Measurements from ENCODE around the gene PAFAH2.
A peak's percentile ranks its signal among the peaks of the same experiment; 100 is the strongest.
"Not testable (repeated sequence)": the region's sequence is repeated elsewhere in the genome, so short reads cannot be mapped to it uniquely, and the experiment has no call there.

The PAFAH2 gene

DNA sequence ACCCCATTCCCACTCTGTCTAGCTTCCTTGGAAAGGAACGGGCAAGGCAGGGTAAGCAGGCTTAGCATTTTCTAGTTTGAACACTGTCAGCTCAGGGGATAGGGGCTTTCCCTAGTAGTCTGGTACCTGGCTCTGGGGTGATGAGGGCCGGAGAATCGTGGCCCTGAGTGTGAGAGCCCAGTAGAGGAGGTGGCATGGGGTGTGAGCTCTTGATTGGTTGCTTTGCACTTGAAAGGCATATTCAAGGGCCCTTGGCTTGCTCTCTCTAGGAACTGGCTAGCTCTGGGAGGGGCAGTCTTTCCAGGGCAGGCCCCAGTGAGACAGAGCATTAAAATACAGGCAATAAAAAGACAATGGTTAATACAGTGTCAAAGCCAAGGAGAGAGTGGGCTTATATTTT lies 13.0 kb upstream of the PAFAH2 start:
- no peak for DNase-seq (ENCODE audit: low spot score)

DNA sequence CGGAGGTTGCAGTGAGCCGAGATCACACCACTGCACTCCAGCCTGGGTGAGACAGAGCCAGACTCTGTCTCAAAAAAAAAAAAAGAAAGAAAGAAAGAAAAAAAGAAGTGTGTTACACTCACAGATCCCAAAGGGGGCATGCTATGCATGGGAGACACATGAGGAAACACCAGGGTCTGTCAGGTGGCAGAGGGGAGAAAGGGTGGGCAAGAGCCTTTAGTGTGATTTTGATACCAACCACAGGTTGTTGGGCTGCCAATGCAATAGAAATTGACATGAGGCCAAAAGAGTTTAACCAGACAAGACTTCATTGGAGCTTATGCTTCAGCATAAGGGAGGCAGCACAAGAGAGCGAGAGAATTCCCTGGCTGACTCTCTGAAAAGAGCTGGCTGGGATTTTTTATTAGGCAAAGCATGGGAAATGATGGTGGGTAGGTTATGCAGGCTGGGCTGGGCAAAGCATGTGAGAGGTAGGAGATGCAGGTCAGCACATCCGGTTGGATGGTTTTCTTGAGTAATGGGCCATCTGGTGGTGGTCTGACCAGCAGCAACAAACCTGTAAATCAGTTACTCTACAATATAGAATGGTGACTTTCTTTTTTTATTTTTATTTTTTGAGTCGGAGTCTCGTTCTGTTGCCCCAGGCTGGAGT lies 12.1 kb upstream of the PAFAH2 start:
- DNase-seq (ENCODE audit: low spot score), result no peak

DNA sequence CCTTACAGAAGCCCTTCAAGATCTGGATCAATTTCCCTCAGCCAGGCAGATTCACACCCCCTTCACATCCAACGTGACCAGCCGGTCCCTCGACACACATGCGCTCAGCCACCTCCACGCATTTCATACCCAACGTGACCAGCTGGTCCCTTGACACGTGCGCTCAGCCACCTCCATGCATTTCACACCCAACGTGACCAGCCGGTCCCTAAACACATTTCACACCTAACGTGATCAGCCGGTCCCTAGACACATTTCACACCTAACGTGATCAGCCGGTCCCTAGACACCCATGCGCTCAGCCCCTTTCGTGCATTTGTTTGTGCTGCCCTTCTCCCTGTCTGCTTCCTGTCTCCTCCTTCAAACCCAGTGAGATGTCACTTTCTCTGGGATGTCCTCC lies 8.8 kb upstream of the PAFAH2 start:
- DNase-seq (ENCODE audit: low spot score), result no peak

DNA sequence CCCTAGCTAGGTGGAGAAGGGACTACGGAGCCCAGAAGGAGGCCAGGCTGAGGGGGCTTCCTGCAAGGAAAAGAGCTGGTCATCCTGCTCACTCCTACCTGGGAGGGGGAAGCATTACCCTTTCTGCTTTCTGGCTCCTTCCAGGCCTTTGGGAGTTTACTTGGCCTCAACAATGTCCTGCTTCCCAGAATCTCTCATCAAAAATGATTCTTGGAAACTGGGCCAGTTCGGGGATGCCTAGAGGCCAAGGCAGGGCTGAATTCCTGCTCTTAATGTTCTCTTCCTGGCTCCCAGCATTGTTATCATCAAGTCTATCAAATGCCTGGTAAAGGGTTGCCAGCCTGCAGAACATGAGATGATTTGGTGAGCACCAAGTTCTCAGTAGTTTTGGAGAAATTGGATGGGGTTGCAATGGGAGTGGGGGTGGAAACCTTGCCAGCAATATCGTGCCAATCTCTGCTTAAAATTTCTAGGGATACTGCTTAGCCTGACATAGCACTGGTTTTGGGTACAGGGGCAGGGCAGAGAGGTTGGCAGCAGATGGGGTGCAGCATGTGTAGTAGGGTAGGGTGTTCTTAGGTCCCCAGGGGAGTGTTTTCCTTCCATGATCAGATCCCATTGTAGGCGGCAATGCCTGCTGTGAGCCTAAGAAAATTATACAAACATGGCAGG lies 7.7 kb upstream of the PAFAH2 start:
- DNase-seq (ENCODE audit: low spot score), result no peak

DNA sequence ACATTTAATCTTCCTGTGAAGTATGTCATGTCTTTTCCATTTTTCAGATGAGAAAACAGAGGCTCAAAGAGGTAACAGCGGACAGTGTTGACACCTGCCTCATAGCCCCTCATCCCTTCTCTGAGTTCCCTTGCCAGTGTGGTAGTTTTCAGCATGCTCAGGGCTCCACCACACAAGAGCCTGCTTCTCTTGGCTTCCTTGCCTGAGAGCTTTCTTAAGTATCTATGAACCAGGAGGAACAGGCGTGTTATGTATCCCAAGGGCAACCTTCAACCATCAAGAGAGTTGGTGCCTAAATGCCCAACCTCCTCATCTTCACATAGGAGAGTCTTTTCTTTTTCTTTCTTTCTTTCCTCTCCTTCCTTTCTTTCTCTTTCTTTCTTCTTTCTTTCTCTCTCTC lies 5.9 kb upstream of the PAFAH2 start:
- no peak for DNase-seq (ENCODE audit: low spot score)

DNA sequence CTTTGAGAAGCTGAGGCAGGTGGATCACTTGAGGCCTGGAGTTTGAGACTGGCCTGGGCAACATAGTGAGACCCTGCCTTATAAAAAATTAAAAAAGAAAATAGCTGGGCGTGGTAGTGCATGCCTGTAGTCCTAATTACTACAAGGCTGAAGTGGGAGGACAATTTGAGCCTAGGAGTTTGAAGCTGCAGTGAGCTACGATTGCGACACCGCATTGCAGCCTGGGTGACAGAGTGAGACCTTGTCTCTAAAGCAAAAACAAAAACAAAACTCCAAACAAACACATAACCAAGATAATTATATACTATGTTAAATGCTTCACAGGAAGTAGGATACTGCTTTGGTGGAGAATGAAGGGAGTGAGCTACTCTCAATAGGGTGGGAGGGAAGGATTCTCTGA lies 5.4 kb upstream of the PAFAH2 start:
- no peak for DNase-seq (ENCODE audit: low spot score)

DNA sequence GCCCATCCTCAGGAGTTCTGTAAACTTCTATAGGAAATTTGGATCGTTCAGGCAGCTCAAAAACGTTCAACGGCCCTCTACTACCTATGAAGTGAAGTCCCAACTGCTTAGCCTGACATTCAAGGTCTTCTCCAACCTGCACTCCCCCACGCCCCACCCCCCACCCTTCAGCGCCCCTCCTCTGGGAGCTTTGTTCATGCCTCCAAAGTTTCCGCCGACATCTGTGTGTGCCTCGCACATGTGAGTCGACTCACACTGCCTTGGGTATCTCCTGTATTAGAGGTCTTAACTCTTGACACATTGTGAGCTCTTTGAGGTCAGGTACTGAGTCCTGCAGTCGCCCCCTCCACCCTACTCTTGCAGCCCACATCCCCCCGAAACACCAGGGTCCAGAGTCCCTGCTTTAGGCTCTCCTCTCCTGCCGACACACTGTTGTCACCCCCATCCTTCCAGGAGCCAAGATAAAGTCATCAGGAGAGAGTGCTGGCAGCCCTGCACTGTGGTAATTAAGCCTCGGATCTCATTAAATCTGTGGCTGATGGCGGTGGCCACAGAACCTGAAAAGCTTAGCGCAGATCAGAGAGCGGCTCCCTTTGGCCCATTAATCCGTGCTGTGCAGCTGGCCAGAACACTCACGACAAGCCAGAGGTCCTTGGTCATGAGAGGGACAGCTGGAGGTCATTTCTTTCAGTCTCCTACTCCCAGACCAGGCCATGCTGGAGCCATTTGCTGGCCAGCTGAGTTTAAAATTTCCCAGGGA lies 1.4 kb upstream of the PAFAH2 start:
- no peak for DNase-seq (ENCODE audit: low spot score)

DNA sequence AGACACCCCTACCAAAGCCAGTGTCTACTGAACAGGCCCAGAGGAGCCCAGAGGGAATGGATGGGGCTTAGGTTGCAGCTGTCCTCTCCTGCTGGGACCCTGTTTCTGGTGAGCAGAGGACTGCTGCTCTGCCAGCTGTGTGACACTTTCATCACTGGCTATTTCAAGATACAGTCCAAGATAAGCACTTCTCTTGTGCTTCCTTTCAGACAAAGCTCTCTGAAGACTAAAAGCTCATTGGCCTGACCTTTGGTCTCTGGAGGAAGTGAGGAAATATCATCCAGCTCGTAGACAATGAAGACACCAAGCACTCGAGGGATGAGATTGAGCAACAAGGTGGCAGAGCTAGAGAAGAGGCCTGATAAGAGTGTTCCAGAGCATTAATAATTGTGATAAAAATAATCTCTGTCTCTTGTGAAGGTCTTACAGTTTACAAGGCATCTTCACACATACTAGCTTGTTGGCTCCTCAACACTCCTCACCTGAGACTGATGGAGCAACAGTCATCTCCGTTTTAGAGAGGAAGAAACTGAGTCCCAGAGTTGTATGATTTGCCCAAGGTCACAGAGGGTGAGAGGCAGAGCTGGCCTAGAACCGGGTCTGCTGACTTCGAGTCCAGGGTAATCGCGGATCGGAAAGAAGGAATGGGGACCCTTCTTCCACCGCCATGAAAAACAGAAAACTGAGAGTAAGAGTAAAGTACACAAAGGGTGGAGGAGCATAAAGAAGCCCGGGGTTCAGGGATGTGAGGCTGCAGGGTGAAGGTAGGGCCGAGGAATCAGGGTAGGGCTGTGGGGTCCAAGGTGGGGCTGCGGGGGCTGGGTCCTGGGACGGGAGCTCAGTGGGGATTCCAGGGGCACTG lies 666 bp downstream of the PAFAH2 start:
- peak; percentile 24 for DNase-seq (ENCODE audit: low spot score)

DNA sequence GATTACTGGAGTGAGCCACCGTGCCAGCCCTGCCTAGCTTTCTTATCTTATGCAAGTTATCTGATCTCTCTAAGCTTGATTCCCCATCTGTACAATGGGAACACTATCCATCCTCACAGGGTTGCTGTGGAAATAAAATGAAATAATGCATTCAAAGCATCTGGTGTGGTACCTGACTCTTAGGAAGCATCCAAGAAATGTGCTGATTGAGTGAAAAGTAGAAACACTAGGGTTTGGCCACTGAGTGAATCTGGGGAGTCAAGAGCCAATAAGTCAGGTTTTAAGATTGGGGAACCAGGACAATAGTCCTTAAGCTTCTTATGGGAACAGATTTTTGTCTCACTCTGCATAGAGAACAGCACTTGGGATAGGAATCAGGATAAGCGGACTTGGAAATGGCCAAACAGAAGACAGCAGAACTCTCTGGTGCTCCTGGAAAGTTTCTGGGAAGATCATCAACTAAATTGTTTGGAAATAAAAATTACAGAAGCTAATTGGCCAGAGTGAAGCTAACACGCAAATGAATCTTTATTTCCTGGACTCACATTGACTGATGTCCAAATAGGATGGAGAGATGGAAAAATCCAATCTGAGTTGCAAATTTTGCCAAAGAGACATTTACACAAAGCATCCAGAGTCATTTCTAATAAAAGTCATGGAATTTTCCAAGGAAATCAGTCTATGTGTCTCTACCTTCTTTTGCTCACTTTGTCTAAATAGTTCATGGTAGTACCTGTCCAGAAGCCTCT lies 3.3 kb downstream of the PAFAH2 start:
- DNase-seq (ENCODE audit: low spot score), result no peak

DNA sequence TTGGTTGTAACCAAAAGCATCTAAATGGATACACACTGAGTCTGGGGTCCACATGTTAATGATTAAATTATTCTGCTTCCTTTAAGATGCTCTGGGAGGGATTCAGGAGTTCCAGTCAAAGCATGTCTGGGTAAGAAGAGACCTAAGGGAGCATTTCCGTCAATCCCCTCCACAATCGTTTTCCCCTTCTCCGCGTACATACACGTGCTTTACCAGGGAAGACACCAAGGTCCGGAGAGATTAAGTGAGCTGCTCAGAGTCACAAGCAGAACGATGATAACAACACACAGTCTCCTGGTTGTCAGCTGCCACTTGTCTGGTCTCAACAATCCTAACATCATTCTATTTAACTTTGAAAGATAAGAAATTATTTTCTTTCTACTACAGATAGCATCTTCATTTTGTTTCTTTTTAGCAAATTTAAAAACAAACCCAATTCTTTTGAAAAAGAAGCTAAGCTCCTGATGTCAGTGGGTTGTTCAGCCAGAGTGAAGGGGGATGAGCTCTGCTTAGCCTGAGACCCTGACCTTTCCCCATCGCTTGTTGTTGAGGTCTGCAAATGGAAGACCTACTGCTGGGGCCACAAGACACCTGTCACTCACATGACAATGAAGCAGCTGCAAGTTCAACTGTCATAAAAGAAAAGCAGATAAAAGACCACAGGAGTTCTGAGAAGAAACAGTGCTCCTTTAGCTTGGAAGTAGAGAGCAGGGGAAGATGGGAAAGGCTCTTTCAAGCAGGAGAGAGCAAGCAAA lies 4.5 kb downstream of the PAFAH2 start:
- no peak for DNase-seq (ENCODE audit: low spot score)

DNA sequence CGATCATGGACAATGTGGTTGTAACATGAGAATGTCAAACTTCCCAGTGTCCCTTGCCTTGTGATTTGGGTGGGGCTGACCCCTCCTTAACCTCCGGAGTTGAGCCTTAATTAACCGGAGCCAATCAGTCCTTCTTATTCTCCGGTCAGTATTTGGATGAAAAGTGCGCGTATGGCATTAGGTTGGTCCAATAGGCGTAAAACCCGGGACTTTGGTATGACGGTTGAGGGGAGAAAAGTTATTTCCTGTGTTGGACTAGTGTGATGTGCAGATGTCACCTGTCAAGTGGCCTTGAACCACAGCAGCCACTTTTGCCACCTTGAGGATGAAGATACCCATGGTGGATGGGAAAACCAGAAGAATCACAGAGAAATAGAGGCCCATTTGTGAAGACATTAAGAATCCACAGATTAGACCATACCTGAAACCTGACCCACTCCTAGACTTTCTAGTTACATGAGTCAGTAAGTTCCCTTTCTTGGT lies 5.1 kb downstream of the PAFAH2 start:
- no peak for DNase-seq (ENCODE audit: low spot score)

DNA sequence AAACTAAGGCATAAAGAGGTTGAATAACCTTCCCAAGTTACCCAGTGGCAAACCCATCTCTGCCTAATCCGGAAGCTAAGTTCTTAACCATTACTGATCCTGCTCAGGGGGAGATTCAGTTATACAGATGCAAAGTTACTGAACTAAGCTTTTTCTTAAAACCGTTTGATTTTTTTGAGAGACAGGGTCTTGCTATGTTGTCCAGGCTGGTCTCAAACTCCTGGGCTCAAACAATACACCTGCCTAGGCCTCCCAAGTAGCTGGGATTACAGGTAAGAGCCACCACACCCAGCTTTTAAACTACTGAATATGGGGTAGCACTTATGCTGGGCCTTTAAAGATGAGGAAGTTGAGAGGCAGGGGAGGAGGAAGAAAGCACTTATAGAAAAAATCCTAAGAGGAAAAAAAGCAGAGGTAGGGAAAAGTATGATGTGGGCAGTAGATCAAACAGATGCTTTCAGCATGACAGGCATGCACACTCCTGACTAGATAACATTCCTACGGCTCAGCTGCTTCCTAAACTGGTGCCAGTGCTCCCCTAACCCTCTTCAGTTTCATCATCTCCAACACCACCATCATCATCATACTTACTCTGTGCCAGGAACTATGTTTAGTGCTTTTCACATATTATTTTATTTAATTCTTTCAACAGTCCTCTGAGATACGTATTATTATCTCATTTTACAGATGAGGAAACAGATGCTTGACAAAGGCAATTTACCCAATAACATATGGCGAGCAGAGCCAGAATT lies 5.8 kb downstream of the PAFAH2 start:
- DNase-seq (ENCODE audit: low spot score), result no peak

DNA sequence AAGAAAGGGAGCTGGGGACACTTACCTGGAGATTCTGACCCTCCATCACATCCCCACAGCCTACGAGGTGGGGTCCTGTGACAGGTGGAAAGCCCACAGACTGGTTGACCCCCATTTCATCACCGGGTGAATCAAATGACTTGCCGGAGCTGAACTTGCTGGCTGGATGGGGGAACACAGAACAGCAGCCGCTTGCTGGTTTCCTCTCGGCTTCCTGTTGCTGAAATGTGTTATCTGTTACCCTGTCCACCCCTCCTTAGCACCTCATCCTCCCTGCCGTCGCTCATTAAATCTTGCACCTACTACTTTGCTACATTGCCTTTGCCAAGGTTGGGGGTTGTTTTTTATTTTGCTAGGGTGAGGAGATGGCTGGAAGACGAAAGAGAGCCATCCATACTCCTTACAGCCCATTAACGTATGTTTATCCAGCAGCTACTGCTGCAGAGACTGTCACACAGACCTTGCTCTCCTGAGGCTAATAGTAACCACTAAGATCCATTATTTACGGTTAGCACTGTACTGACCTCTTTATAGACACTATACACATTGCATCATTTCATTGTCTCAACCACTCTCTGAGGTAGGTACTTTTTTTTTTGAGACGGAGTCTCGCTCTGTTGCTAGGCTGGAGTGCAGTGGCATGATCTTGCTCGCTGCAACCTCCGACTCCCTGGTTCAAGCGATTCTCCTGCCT lies 7.0 kb downstream of the PAFAH2 start:
- no peak for DNase-seq (ENCODE audit: low spot score)

DNA sequence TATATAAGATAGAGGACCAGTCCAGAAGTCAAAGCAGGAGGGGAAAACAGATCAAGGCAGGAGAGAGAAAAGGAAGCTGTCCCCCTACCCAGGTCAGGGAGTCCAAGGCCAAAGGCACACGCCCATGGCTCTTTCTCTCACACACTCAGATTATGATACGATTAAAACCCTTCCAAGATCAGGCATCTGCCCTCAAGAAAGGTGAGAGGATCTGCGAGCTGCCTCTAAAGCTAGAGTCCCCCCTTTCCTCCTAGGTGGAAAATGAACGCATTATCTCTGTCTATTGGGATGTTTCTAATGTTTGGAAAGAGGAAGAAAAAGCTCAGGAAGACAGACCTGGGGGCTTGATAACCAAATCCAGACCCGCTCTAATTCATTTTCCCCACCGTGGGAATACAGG lies 7.6 kb downstream of the PAFAH2 start:
- no peak for DNase-seq (ENCODE audit: low spot score)

DNA sequence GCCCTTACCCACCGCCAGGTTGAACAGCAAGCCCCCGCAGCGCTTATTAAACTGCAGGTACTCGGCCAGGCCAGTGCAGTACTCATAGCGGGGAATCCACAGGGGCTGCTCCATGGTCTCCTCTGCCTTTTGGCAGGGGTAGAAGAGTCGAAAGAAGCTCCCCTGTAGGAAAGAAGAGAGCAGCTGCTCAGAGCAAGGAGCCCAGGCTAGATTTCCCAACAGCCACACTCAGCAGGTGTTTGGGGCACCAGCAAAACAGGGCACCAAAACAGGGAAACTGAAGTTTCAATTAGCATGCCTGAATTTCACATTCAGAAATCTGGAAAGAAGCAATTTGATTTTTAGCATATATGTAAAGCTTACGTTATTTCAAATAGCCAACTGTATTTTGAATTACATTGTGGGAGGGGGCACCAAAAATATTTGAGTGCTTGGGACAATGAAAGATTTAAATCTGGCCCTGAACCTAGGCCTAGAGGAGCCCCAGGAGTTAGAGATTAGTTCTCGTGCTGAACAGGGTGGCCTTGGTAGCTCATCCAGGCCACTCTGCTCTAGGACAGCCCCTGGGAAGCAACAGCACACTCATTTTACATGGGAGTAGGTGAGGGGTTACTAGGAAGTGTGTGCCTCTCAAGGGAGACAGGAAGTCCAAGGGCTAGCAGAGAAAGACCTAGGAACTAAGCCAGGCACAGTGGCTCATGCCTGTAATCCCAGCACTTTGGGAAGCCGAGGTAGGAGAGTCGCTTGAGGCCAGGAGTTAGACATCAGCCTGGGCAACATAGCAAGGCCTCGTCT lies 8.2 kb downstream of the PAFAH2 start:
- no peak for DNase-seq (ENCODE audit: low spot score)

DNA sequence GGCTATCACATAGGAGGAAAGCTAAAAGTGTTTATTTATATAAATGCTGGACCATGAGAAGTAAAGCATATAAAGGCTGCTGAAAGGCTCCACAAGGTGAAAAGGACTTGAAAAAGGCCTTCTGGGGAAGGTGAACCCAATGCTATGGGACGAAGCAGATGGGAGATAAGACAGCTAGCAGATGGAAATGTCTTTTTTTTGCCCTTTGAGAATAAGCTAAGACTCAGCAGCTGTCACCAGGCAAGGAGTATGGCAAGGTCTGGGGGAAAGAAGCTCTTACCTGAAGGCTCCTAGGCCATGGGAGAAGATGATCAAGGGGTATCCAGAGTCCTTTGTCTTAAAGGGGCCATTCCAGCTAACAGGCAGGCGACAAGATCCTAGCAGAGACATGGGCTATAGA lies 9.9 kb downstream of the PAFAH2 start:
- no peak for DNase-seq (ENCODE audit: low spot score)

DNA sequence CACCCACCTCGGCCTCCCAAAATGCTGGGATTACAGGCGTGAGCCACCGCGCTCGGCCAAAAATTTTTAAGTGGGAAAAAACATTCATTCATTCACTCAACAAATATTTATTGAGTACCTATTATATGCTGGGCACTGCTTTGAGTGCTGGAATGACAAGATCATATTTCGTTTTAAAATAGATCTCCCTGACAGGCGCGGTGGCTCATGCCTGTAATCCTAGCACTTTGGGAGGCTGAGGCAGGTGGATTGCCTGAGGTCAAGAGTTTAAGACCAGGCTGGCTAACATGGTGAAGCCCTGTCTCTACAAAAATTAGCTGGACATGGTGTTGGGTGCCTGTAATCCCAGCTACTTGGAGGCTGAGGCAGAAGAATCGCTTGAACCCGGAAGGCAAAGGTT lies 11.1 kb downstream of the PAFAH2 start:
- DNase-seq (ENCODE audit: low spot score), result not testable (repeated sequence)

DNA sequence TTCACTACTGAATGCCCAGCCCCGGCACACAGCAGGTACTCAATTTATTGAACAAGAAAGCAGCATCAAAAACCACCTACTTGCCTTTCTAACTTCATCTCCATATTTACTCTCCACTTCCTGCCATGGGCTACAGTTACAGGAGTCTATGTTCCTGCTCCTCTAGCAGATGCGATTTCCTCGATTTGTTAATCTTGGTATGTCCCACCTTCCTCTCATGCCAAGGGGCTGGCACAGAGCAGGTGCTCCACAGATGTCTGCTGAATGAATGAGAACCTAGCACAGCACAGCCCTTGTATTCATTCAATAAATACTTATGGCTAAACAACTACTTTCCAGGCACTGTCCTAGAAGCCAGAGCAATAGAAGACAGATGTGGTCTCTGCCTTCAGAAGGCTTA lies 12.2 kb downstream of the PAFAH2 start:
- no peak for DNase-seq (ENCODE audit: low spot score)

DNA sequence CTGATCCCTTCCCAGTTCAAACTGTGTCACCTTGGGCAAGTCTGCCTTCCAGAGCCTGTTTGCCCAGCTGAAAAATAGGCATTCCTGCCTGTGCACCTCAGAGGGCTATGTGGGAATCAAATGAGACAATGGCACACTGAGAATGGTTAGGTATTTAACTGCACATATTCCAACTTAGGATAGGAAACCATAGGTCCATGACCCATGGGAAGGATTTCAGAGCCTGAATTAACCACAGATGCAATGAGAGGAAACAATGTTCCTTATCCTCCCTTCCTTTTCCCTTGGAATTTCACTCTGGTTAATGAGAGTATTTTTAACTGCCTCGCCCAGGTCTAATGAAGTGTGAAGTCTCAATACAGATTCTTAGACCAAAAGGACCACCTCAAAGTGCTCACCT lies 12.7 kb downstream of the PAFAH2 start:
- DNase-seq (ENCODE audit: low spot score), result no peak
